Central memory CD8-positive, alpha-beta T cell (primary cell): ENCODE measurements around the gene CMTR1.
A peak's percentile ranks its signal among the peaks of the same experiment; 100 is the strongest.
"Not testable (repeated sequence)": the region's sequence is repeated elsewhere in the genome, so short reads cannot be mapped to it uniquely, and the experiment has no call there.

Source experiments
- ATAC-seq: fragments of 150-1000 bp; cut with Tn5 transposase; replicated peaks from 2 replicates; pipeline ENCODE4 v1.10.0; 2022; ENCODE audit warnings: mild to moderate bottlenecking, moderate FRiP score, moderate number of reproducible peaks; ENCODE audit not compliant: poor library complexity, severe bottlenecking; ENCODE audit errors: extremely low read depth
- DNase-seq, 2 donors: peaks; one replicate each; pipeline ENCODE4 v3.0.0; 2021; ENCODE audit warnings: low spot score in 2 of 2
- H3K27ac Mint-ChIP-seq: one replicate; pipeline ENCODE4 v1.8.0; 2022; ENCODE audit warnings: low read depth, mild to moderate bottlenecking, moderate library complexity, mixed read lengths
- H3K27me3 Mint-ChIP-seq: one replicate; pipeline ENCODE4 v1.8.0; 2022; ENCODE audit warnings: mixed read lengths
- H3K36me3 Mint-ChIP-seq: one replicate; pipeline ENCODE4 v1.8.0; 2022; ENCODE audit warnings: mild to moderate bottlenecking, moderate library complexity, mixed read lengths; ENCODE audit not compliant: insufficient read depth
- H3K4me1 Mint-ChIP-seq: one replicate; pipeline ENCODE4 v1.8.0; 2022; ENCODE audit warnings: mixed read lengths
- H3K4me3 Mint-ChIP-seq: one replicate; pipeline ENCODE4 v1.8.0; 2022; ENCODE audit warnings: mild to moderate bottlenecking, moderate library complexity, mixed read lengths
- H3K9me3 Mint-ChIP-seq: one replicate; pipeline ENCODE4 v1.8.0; 2022; ENCODE audit warnings: mixed read lengths

The CMTR1 gene, protein sequence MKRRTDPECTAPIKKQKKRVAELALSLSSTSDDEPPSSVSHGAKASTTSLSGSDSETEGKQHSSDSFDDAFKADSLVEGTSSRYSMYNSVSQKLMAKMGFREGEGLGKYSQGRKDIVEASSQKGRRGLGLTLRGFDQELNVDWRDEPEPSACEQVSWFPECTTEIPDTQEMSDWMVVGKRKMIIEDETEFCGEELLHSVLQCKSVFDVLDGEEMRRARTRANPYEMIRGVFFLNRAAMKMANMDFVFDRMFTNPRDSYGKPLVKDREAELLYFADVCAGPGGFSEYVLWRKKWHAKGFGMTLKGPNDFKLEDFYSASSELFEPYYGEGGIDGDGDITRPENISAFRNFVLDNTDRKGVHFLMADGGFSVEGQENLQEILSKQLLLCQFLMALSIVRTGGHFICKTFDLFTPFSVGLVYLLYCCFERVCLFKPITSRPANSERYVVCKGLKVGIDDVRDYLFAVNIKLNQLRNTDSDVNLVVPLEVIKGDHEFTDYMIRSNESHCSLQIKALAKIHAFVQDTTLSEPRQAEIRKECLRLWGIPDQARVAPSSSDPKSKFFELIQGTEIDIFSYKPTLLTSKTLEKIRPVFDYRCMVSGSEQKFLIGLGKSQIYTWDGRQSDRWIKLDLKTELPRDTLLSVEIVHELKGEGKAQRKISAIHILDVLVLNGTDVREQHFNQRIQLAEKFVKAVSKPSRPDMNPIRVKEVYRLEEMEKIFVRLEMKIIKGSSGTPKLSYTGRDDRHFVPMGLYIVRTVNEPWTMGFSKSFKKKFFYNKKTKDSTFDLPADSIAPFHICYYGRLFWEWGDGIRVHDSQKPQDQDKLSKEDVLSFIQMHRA

DNA sequence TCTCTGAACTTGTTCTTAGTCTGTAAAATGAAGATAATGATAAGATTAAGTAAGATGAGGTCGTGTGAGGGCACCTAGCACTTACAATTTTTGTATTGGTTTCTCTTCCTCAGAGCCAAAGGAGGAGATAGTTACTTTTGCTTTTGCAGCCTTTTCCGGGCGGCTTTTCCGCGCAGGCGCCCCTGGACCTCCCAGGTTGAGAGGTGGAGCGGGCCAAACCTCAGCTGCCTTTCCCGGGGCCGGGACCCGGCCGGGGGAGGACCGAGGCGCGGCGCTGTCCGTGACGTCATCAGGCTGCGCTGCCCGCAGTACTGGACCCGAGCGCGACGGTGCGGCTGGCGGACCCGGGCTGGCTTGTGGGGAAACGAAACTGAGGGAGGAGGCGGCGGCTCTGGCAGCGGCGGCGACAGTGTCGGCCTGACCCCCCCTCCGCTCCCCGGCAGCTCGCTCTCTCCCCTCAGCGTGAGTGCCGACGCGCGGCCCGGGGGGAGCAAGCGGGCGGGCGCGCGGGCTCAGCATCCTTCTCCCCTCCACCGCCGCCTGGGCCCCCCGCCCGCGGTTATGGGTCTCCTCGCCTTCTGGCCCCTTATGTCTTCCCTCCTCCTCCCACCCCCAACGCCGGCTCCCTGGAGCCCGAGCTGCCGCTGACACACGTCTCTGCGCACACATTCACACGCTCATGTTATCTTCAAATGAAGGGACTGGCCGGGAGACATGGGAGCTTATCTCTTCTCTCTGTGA lies at the start of gene CMTR1:
Gene CMTR1, plus strand, starts transcription at position 306 of the 741 bp plus-strand sequence. CDS start 2,409 bp downstream, outside the sequence.
- Mint-ChIP-seq H3K4me3 (peak within 1 kb of the TSS; percentile 91), H3K27me3 (peaks cover 6% of the 10 kb centered on the region), H3K27ac (peak within 1 kb of the TSS; percentile 90), H3K4me1 (peaks cover 40% of the 10 kb centered on the region), H3K9me3 (no peaks in the 10 kb centered on the region), H3K36me3 (peaks cover 40% of the 10 kb centered on the region)
- ATAC-seq: peak; percentile 84
- DNase-seq: peak; percentile 96 to 97

DNA sequence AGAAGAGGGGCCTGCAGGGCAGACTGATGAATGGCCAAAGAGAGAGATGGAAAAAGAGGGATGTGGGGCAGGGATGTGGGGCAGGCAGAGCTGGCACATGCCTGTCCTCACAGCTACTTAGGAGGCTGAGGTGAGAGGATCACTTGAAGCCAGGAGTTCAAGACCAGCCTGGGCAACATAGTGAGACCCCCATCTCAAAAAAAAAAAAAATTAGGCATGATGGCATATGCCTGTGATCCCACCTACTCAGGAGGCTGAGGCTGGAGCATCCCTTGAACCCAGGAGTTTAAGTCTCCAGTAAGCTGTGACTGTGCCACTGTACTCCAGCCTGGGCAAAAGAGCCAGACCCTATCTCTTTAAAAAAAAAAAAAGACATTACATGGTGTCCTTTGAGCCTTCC lies 44.4 kb upstream of the CMTR1 start:
- no peak overlapping the region for H3K27ac Mint-ChIP-seq
- no peaks in the 10 kb centered on the region for H3K27me3 Mint-ChIP-seq
- H3K9me3 Mint-ChIP-seq: no peaks in the 10 kb centered on the region
- no peak overlapping the region for H3K4me3 Mint-ChIP-seq
- H3K36me3 Mint-ChIP-seq: peaks cover 9% of the 10 kb centered on the region
- no peak for ATAC-seq
- H3K4me1 Mint-ChIP-seq: no peaks in the 10 kb centered on the region
- DNase-seq: no peak

DNA sequence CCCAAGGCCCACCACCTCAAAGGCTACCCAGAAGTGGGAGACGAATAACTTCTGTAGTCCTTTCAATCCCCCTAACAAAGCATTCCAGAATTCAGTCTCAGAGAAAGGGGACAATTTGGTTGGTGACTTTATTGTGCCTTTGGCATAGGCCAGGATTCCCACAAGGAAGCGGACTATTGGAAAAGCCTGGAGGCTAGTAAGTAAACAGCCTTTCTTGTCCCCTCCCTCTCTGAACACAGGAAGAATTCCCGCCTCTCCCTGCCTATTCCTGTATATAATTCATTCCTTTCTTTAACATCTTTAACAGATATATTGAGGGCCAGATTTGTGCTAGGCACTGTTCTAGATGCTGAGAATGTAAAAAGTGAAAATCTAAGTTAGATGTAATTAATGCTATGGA lies 43.2 kb upstream of the CMTR1 start:
- DNase-seq (no peak), ATAC-seq (no peak)
- Mint-ChIP-seq H3K4me3 (no peak overlapping the region), H3K4me1 (no peaks in the 10 kb centered on the region), H3K27ac (no peak overlapping the region), H3K27me3 (no peaks in the 10 kb centered on the region), H3K9me3 (no peaks in the 10 kb centered on the region), H3K36me3 (peaks cover 4% of the 10 kb centered on the region)

DNA sequence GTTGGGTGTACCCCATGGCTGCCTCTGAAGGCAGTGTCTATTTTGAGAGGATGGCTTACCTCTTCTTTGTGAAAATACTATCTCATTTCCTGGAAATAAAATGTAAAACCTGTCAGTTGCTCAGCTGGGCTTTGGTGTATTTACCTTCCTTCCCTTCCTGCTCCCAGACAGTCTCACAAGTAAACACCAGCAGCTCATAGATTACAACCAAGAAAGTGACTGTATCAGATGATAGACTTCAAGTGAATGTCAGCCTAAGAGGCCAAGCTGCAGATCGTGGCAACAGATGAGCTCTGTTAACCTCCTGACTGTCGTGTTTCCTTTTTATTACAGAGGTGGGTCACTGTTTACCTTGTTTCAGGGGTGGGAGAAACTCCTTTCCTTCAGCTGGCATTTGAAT lies 41.9 kb upstream of the CMTR1 start:
- H3K36me3 Mint-ChIP-seq: peaks cover 4% of the 10 kb centered on the region
- no peak overlapping the region for H3K4me3 Mint-ChIP-seq

DNA sequence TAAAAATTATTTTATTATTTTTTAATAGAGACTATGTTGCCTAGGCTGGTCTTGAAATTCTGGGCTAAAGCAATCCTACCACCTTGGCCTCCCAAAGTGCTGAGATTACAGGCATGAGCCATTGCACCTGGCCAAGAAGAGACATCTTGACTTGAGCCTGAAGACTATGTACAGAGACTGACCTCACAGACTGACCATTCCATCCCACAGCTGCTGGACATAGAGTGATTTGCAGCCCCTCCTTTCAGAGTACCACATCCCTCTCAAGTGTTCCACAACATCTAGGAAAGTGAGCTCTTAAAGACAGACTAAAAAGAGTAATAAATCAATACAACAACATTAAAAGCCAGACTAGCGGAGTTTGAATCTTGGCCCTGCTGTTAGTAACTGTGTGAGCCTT lies 40.2 kb upstream of the CMTR1 start:
- DNase-seq: no peak
- Mint-ChIP-seq H3K36me3 (peaks cover 2% of the 10 kb centered on the region), H3K27me3 (no peaks in the 10 kb centered on the region), H3K4me1 (no peaks in the 10 kb centered on the region), H3K4me3 (no peak overlapping the region), H3K27ac (no peak overlapping the region), H3K9me3 (no peaks in the 10 kb centered on the region)
- no peak for ATAC-seq

More for the DNA sequence above, 41.9 kb upstream of the CMTR1 start:
- Mint-ChIP-seq H3K9me3 (no peaks in the 10 kb centered on the region), H3K27ac (no peak overlapping the region), H3K27me3 (no peaks in the 10 kb centered on the region), H3K4me1 (no peaks in the 10 kb centered on the region)
- no peak for ATAC-seq
- DNase-seq: no peak

DNA sequence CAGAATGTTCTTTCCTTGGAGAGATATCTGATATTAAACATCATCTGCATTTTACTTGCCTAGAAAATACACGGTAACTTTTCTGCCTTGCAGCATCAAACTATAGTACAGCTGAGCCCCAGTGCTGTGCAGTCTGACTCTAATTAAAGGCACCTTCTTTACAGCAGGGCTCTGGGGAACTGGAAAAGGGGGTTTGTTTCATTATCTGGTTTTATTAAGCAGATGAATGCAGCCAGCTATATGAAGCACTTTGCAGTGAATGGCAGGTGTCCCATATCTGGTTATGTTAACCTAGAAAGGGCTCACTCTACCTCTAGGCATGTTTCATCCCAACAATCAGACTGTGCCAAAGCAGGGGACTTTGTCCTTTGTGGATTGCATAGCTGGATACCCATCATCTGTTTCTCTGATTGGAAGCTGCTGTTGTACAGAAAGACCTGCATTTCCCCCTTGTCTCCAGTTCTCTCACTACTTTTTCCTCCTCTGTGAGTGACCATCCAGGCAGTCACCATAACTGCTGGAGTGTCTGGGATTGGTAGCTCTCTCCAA lies 39.6 kb upstream of the CMTR1 start:
- Mint-ChIP-seq H3K36me3 (peaks cover 2% of the 10 kb centered on the region), H3K27ac (no peak overlapping the region), H3K27me3 (no peaks in the 10 kb centered on the region), H3K9me3 (no peaks in the 10 kb centered on the region), H3K4me3 (no peak overlapping the region), H3K4me1 (no peaks in the 10 kb centered on the region)
- no peak for ATAC-seq
- DNase-seq: no peak

DNA sequence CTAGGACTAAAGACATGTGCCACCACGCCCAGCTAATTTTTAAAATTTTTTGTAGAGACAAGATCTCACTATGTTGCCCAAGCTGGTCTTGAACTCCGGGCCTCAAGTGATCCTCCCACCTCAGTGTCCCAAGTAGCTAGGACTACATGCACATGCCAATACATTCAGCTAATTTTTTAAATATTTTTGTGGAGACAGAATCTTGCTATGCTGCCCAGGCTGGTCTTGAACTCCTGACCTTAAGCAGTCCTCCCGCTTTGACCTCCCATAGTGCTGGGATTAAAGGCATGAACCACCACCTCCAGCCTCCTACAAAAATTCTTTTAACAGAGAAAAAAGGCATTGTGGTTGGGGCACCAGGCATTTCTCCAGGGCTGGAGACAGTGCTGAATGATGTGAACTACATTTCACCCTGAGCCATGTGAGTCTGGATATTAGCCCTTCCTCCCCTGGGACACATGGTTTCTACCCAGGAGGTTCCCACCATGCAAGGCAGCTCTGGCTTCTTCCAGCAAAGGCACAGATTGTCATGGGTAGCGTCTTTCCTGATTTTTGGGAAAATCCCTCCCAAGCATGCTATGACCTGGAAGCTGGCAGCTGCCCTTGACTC lies 36.3 kb upstream of the CMTR1 start:
- Mint-ChIP-seq H3K27ac (no peak overlapping the region), H3K9me3 (no peaks in the 10 kb centered on the region), H3K36me3 (peaks cover 3% of the 10 kb centered on the region), H3K27me3 (no peaks in the 10 kb centered on the region), H3K4me1 (peaks cover 5% of the 10 kb centered on the region), H3K4me3 (no peak overlapping the region)
- DNase-seq (no peak), ATAC-seq (no peak)

DNA sequence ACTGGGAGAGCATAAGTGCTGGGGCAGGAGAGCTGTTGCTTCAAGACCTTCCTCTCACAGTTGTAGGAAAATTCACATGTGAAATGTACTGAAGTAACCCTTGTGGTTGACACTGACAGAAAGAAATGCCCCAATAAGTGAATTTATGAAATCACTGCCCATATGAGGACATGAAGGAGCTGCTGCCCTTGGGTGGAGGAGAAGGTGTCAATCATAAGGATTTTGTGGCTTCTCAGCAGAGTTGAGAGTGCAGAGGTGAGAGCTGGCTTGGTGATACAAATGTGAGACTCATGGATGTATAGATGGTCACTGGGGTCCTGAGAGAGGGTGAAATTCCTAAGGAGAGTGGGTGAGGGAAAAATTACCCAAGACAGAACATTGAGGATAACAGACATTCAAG lies 33.9 kb upstream of the CMTR1 start:
- H3K27me3 Mint-ChIP-seq: no peaks in the 10 kb centered on the region
- H3K9me3 Mint-ChIP-seq: no peaks in the 10 kb centered on the region
- no peak overlapping the region for H3K4me3 Mint-ChIP-seq
- DNase-seq (no peak), ATAC-seq (no peak)
- peaks cover 2% of the 10 kb centered on the region for H3K36me3 Mint-ChIP-seq
- H3K27ac Mint-ChIP-seq: no peak overlapping the region
- H3K4me1 Mint-ChIP-seq: peaks cover 5% of the 10 kb centered on the region

DNA sequence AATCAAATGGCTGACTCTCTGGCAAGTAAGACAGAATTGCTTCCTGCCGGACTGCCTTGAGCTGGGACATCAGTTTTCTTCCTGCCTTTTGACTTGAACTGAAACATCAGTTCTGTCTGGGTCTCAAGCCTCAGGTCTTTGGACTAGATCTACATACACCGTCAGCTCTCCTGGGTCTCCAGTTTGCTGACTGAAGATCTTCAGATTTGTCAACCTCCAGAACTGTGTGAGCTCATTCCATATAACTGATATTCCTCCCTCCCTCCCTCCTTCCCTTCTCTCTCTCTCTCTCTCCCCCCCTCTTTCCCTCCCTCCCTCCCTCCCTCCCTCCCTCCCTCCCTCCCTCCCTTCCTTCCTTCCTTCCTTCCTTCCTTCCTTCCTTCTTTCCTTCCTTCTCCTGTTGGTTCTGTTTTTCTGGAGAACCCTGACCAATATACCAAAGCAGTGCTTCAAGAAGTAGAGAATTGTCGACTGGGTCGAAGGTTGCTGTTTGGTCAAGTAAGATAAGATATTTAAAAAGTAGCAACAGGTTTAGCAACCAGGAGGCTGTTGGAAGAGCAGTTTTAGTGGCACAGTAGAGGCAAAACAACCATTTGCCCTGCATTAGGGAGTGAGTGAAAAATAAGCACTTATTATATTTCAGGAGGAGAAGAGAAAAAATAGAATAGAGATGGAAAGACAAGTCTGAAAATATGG lies 33.1 kb upstream of the CMTR1 start:
- Mint-ChIP-seq H3K27ac (no peak overlapping the region), H3K9me3 (no peaks in the 10 kb centered on the region), H3K4me3 (no peak overlapping the region), H3K36me3 (peaks cover 2% of the 10 kb centered on the region), H3K4me1 (peaks cover 5% of the 10 kb centered on the region), H3K27me3 (no peaks in the 10 kb centered on the region)
- no peak for ATAC-seq
- DNase-seq: no peak

DNA sequence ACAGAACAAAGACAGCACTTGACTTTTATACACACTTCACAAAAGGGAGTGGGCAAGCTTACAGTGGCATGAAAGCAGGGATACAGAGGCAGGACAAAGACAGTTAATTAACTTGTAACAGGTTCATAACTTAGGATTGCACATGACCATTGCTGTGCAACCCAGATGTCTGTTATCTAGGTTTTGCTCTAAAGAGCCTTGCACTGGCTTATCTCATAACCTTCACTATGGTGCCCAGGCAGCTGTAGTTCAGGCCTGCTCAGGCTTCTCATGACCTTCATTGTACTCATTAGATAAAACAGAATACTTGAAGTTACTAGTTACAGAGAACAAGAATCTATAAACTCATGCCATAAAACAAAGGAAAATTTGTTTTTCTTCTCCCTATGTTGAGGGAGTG lies 31.4 kb upstream of the CMTR1 start:
- not testable (repeated sequence) for ATAC-seq, H3K9me3 Mint-ChIP-seq, H3K4me3 Mint-ChIP-seq, H3K36me3 Mint-ChIP-seq, DNase-seq, H3K4me1 Mint-ChIP-seq, H3K27ac Mint-ChIP-seq, H3K27me3 Mint-ChIP-seq

DNA sequence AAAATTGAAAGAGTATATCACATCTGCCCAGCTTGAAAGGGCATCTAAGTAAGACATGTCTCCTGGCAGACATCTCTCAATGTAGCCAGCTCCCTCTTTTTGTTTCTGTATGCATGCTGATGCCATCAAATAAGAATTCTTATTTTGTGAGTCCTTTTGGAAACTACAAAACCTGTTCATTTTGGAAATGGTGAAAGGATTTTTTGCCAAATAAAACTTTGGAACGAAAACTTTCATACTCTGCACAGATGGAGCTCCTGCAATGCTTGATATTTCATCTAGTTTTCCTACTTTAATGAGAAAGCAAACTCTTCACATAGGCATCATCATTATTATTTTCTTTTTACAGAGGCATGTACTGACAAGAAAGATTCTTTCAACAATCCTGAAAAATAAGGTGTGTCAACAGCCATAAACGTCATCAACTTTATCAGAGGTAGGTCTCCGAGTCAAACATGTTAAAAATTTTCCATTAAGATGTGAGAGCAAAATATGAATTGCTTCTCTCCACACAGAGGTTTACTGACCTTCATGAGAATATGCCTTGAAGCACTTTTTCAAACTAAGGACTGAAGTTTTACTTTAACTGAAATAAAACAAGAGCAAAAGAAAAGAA lies 26.2 kb upstream of the CMTR1 start:
- Mint-ChIP-seq H3K9me3 (no peaks in the 10 kb centered on the region), H3K4me1 (no peaks in the 10 kb centered on the region), H3K27ac (no peak overlapping the region), H3K36me3 (no peaks in the 10 kb centered on the region), H3K27me3 (no peaks in the 10 kb centered on the region), H3K4me3 (no peak overlapping the region)
- DNase-seq (no peak), ATAC-seq (no peak)
